ENCODE data around the gene MRPL40. TPM values are rescaled to one million over a fixed set of nuclear protein-coding genes. Genes with fewer than 3 reads are reported as not detected.
A peak's percentile ranks its signal among the peaks of the same experiment; 100 is the strongest.

MRPL40 gene
- total and polyA plus RNA-seq, 2 of the 13 experiments (the other 11 are each of a cell fraction or from before 2014, with no cell fraction given) = 42.7 to 79.7 TPM

DNA sequence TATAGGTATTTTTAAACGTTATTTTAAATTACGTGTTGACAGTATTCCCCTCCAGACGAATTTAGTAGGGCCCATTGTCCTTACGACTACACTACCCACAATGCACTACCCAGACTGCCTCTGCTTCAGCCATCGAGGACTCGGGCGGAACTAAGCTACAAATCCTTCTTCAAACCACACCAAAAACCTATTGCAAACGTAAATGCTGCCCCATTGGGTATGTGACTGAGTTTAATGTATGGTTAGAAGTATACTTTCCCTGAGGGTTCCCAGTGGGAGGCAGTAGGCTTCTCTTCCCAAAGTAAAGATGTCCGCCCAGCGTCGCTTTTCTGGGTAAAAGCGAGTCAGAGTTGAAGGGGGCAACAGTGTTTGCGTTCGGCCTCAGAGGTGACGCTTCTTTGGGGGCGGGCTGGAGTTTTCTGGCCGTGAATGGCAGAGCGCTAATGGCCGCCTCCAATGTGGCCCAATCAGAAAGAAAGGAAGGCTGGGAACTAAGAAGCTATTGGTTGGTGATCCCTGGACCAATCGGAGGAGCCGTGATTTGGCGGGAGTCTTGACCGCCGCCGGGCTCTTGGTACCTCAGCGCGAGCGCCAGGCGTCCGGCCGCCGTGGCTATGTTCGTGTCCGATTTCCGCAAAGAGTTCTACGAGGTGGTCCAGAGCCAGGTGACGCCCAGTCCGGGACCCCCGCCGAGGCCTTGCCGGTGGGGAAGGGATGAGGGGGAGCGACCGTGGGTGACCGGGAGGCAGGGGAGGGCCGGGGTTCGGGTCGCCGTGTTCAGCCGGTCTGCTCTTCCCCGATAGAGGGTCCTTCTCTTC is 47.2 kb downstream of the MRPL40 start, which contains the start of gene CDC45 (continued):
- TF ChIP-seq ZBTB49 (CRISPR knock-in tag; IDR thresholded peaks at IDR 0.05; ENCODE audit: borderline replicate concordance) (no peak), RARG (CRISPR knock-in tag; IDR thresholded peaks at IDR 0.05; ENCODE audit: low read depth) (no peak), HNF1B (CRISPR knock-in tag; IDR thresholded peaks at IDR 0.05) (peak; percentile 27; the same call in 1 of the 2 replicates), ZNF468 (CRISPR knock-in tag; IDR thresholded peaks at IDR 0.05) (0 out of 2 replicates have a peak, but pooled peaks have one; percentile 31), SOX6 (IDR thresholded peaks at IDR 0.05) (no peak), SOX6 (CRISPR knock-in tag; IDR thresholded peaks at IDR 0.05) (peak; percentile 48), ZNF672 (CRISPR knock-in tag; IDR thresholded peaks at IDR 0.05) (no peak), NFYC (CRISPR knock-in tag; IDR thresholded peaks at IDR 0.05) (peak; percentile 88), ISL2 (CRISPR knock-in tag; IDR thresholded peaks at IDR 0.05) (no peak), ZBTB7A (CRISPR knock-in tag; IDR thresholded peaks at IDR 0.05) (no peak), MXI1 (IDR thresholded peaks at IDR 0.05; ENCODE audit: borderline replicate concordance, low read depth, low read length) (peak; percentile 92), KMT2B (CRISPR knock-in tag; IDR thresholded peaks at IDR 0.05) (peak; percentile 46; the same call in 1 of the 2 replicates), ZNF101 (CRISPR knock-in tag; IDR thresholded peaks at IDR 0.05; ENCODE audit: borderline replicate concordance, low read depth) (no peak), ASH2L (IDR thresholded peaks at IDR 0.05; ENCODE audit: insufficient read length, low read depth, low read length) (peak; percentile 74), MEF2D (CRISPR knock-in tag; IDR thresholded peaks at IDR 0.05) (no peak), HIC2 (CRISPR knock-in tag; IDR thresholded peaks at IDR 0.05; ENCODE audit: low read depth) (no peak)
- TF ChIP-seq, protein P1, sequence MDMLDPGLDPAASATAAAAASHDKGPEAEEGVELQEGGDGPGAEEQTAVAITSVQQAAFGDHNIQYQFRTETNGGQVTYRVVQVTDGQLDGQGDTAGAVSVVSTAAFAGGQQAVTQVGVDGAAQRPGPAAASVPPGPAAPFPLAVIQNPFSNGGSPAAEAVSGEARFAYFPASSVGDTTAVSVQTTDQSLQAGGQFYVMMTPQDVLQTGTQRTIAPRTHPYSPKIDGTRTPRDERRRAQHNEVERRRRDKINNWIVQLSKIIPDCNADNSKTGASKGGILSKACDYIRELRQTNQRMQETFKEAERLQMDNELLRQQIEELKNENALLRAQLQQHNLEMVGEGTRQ (IDR thresholded peaks at IDR 0.05; ENCODE audit: low read depth, low read length) = no peak
- TF ChIP-seq, protein P1 (CRISPR knock-in tag; IDR thresholded peaks at IDR 0.05; ENCODE audit: borderline replicate concordance) = no peak
- TF ChIP-seq, protein P2, sequence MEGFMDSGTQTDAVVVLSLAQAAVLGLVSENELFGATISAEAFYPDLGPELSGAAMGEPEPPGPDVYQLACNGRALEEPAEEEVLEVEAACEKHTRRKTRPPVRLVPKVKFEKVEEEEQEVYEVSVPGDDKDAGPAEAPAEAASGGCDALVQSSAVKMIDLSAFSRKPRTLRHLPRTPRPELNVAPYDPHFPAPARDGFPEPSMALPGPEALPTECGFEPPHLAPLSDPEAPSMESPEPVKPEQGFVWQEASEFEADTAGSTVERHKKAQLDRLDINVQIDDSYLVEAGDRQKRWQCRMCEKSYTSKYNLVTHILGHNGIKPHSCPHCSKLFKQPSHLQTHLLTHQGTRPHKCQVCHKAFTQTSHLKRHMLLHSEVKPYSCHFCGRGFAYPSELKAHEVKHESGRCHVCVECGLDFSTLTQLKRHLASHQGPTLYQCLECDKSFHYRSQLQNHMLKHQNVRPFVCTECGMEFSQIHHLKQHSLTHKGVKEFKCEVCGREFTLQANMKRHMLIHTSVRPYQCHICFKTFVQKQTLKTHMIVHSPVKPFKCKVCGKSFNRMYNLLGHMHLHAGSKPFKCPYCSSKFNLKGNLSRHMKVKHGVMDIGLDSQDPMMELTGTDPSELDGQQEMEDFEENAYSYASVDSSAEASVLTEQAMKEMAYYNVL (CRISPR knock-in tag; IDR thresholded peaks at IDR 0.05; ENCODE audit: borderline replicate concordance) = no peak
